Peyer's patch (tissue), 4 donors: ENCODE results near the gene GNG10.

Experiments used
- CTCF ChIP-seq, 6 experiments: fragments of 450-650 bp in 4 of 6; fragments of 200-600 bp in 2 of 6; sonication (generic) in 1 of 6; IDR thresholded peaks; one replicate each; pipeline ENCODE4 v1.5.1; 2017 to 2019; ENCODE audit warnings: antibody characterized with exemption in 6 of 6, mild to moderate bottlenecking in 3 of 6, moderate library complexity in 1 of 6
- POLR2A ChIP-seq, 2 donors: fragments of 450-650 bp; IDR thresholded peaks; one replicate each; pipeline ENCODE4 v1.5.1; 2017; ENCODE audit warnings: antibody characterized with exemption in 2 of 2, mild to moderate bottlenecking in 2 of 2, moderate library complexity in 2 of 2

- TF ChIP-seq CTCF (IDR thresholded peaks at IDR 0.05) (peak; percentile 46 to 78 (median 71)), POLR2A (IDR thresholded peaks at IDR 0.05) (no peak)
Observed at GRCh38 chr9:111621895-111622480, 39.4 kb upstream of the GNG10 start.
